DND-41 (cell line): ENCODE data around the gene ZNF451.

Source experiments
- CTCF ChIP-seq: IDR thresholded peaks from 2 replicates; pipeline ENCODE4 v1.5.1; 2012; ENCODE audit warnings: borderline replicate concordance, low read length, moderate library complexity, mild to moderate bottlenecking; ENCODE audit not compliant: poor library complexity, severe bottlenecking; ENCODE audit errors: extremely low read depth
- EZH2 ChIP-seq: IDR thresholded peaks from 3 replicates; pipeline ENCODE4 v1.6.1; 2012; ENCODE audit warnings: borderline replicate concordance, low read depth, mild to moderate bottlenecking, moderate library complexity, low read length, inconsistent platforms; ENCODE audit not compliant: severe bottlenecking

GRCh38 chr6:57138026-57138425 is 48.0 kb downstream of the ZNF451 start:
- TF ChIP-seq CTCF (no peak), EZH2 (no peak)
